ENCODE measurements around the gene IFI6. TPM values are rescaled to one million over a fixed set of nuclear protein-coding genes. Genes with fewer than 3 reads are reported as not detected.

IFI6 gene
- total and polyA plus RNA-seq, 2 of the 4 experiments (the other 2 are of a cell fraction) = 7.3 to 16.8 TPM

DNA sequence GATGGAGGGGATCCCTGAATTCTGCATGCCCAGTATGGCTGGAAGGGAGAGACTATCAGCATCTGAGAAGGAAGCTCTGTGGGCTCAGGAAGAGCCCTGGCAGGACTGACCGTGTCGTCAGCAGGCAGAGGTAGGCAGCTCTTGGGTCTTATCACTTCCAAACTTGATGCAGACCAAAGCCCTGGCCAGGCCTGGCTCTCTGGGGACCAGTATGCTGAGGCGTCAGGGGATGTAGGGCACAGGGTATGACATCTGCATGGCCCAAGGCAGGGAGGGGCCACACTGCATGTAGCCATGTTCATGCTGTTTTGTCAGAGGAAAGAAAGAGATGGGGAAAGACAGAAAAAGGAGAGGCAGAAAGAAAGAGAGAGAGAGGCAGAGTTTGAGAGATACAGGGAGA lies 43.3 kb downstream of the IFI6 start:
- ATAC-seq (ENCODE audit: low read depth) (no peak), DNase-seq (no peak)
- intact Hi-C loops (cut with micrococcal nuclease) = no loop called here
- no peak overlapping the region for H2BK20ac ChIP-seq (ENCODE audit: low read depth, low read length)
- dilution Hi-C loops (cut with HindIII; ENCODE audit: low sequenced_read_pairs, unreplicated experiment) = no loop called here
- H3K4me3 ChIP-seq (ENCODE audit: insufficient read depth, low read depth, low read length) = no peak overlapping the region
- H4K20me1 ChIP-seq (ENCODE audit: insufficient read depth, low read length) = no peaks in the 10 kb centered on the region
- H3K23ac ChIP-seq (ENCODE audit: low read depth, low read length) = no peak overlapping the region
- BruUV-seq (replicated peaks) = no TSS peak
- no peak overlapping the region for H3K4ac ChIP-seq (ENCODE audit: low read depth, low read length)
- H2AFZ ChIP-seq (replicated peaks; ENCODE audit: low read length, poor library complexity) = no peak overlapping the region
- H3K9me1 ChIP-seq (ENCODE audit: insufficient read depth, low read length) = no peaks in the 10 kb centered on the region; the same call in 1 of the 2 replicates
- no peak overlapping the region for H2BK120ac ChIP-seq (ENCODE audit: low read depth, low read length)
- H3K79me1 ChIP-seq (ENCODE audit: low read depth in 1 of 2, low read length in 2 of 2) = no peaks in the 10 kb centered on the region
- H2AK9ac ChIP-seq (replicated peaks; ENCODE audit: low read depth, low read length, poor library complexity) = no peak overlapping the region
- H2BK15ac ChIP-seq (ENCODE audit: low read depth, low read length) = no peak overlapping the region
- TF ChIP-seq, protein P1, sequence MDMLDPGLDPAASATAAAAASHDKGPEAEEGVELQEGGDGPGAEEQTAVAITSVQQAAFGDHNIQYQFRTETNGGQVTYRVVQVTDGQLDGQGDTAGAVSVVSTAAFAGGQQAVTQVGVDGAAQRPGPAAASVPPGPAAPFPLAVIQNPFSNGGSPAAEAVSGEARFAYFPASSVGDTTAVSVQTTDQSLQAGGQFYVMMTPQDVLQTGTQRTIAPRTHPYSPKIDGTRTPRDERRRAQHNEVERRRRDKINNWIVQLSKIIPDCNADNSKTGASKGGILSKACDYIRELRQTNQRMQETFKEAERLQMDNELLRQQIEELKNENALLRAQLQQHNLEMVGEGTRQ (IDR thresholded peaks at IDR 0.05; ENCODE audit: low read depth, low read length) = no peak
- TF ChIP-seq RFX5 (IDR thresholded peaks at IDR 0.05; ENCODE audit: low read depth, low read length) = no peak
- no peak for TF ChIP-seq POLR2A (IDR thresholded peaks at IDR 0.05; ENCODE audit: low read depth, low read length)
- TF ChIP-seq, protein P2, sequence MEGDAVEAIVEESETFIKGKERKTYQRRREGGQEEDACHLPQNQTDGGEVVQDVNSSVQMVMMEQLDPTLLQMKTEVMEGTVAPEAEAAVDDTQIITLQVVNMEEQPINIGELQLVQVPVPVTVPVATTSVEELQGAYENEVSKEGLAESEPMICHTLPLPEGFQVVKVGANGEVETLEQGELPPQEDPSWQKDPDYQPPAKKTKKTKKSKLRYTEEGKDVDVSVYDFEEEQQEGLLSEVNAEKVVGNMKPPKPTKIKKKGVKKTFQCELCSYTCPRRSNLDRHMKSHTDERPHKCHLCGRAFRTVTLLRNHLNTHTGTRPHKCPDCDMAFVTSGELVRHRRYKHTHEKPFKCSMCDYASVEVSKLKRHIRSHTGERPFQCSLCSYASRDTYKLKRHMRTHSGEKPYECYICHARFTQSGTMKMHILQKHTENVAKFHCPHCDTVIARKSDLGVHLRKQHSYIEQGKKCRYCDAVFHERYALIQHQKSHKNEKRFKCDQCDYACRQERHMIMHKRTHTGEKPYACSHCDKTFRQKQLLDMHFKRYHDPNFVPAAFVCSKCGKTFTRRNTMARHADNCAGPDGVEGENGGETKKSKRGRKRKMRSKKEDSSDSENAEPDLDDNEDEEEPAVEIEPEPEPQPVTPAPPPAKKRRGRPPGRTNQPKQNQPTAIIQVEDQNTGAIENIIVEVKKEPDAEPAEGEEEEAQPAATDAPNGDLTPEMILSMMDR (conservative IDR thresholded peaks at IDR 0.05; ENCODE audit: low read depth, low read length) = no peak
- no peak for TF ChIP-seq CHD1 (IDR thresholded peaks at IDR 0.05; ENCODE audit: low read depth, low read length)
- TF ChIP-seq RAD21 (IDR thresholded peaks at IDR 0.05; ENCODE audit: low read length) = no peak
- no peak for TF ChIP-seq RCOR1 (IDR thresholded peaks at IDR 0.05; ENCODE audit: insufficient replicate concordance, low read length)
- no peak for TF ChIP-seq BHLHE40 (IDR thresholded peaks at IDR 0.05; ENCODE audit: low read depth, low read length)
- no peak for TF ChIP-seq MAZ (IDR thresholded peaks at IDR 0.05; ENCODE audit: borderline replicate concordance, low read depth, low read length)
- TF ChIP-seq FOS (IDR thresholded peaks at IDR 0.05; ENCODE audit: low read depth, low read length) = no peak
- TF ChIP-seq MAFK (IDR thresholded peaks at IDR 0.05; ENCODE audit: low read depth, low read length) = no peak
- TF ChIP-seq NFE2L2 (IDR thresholded peaks at IDR 0.05; ENCODE audit: low read depth, low read length) = no peak
- no peak for TF ChIP-seq CEBPB (IDR thresholded peaks at IDR 0.05; ENCODE audit: low read depth, low read length)
- TF ChIP-seq, protein P3, sequence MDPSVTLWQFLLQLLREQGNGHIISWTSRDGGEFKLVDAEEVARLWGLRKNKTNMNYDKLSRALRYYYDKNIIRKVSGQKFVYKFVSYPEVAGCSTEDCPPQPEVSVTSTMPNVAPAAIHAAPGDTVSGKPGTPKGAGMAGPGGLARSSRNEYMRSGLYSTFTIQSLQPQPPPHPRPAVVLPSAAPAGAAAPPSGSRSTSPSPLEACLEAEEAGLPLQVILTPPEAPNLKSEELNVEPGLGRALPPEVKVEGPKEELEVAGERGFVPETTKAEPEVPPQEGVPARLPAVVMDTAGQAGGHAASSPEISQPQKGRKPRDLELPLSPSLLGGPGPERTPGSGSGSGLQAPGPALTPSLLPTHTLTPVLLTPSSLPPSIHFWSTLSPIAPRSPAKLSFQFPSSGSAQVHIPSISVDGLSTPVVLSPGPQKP (IDR thresholded peaks at IDR 0.05; ENCODE audit: borderline replicate concordance, low read depth, low read length) = no peak
- no peaks in the 10 kb centered on the region for H3K36me3 ChIP-seq (ENCODE audit: control insufficient read depth, insufficient read depth, low read length)
- no peak overlapping the region for H3K18ac ChIP-seq (ENCODE audit: low read depth, low read length)
- H3K27ac ChIP-seq (ENCODE audit: insufficient read depth, low read length) = no peak overlapping the region
- no peaks in the 10 kb centered on the region for H3K4me1 ChIP-seq (ENCODE audit: control insufficient read depth, insufficient read depth, low read length)
- peaks cover 48% of the 10 kb centered on the region for H3K27me3 ChIP-seq (ENCODE audit: control insufficient read depth, insufficient read depth, low read length)
- no peak overlapping the region for H3K9ac ChIP-seq (ENCODE audit: low read depth, low read length)
- in situ Hi-C loops (cut with MboI; ENCODE audit: low sequenced_read_pairs) = no loop called here
- ChIA-PET CTCF (no interaction called here), POLR2A (ENCODE audit: unreplicated experiment) (no interaction called here)
- H3K56ac ChIP-seq (ENCODE audit: extremely low read depth, insufficient read depth, low read length) = no peak overlapping the region
- no peak overlapping the region for H4K91ac ChIP-seq (ENCODE audit: insufficient read depth, low read depth, low read length)
- no CpG with 5 or more reads among the region's 3 CpGs for WGBS, 2 experiments (ENCODE audit: extremely low coverage in 2 of 2, insufficient read length in 1 of 2)
- H4K8ac ChIP-seq (ENCODE audit: low read depth in 2 of 2, low read length in 2 of 2) = no peak overlapping the region
- no peak overlapping the region for H4K5ac ChIP-seq (ENCODE audit: low read depth, low read length)
- no peak overlapping the region for H2BK5ac ChIP-seq (ENCODE audit: low read depth, low read length, poor library complexity, severe bottlenecking)
- no peak overlapping the region for H2AK5ac ChIP-seq (ENCODE audit: low read depth, low read length)
- H3K4me2 ChIP-seq (ENCODE audit: low read depth, low read length) = no peak overlapping the region
- no peak overlapping the region for H3K14ac ChIP-seq (replicated peaks; ENCODE audit: low read depth, low read length)
- H3K9me3 ChIP-seq (ENCODE audit: control insufficient read depth, insufficient read depth, low read length) = no peaks in the 10 kb centered on the region
